Stimulated activated CD4-positive, alpha-beta T cell treated with anti-CD3 and anti-CD28 coated beads, Interleukin-1b, Interleukin-23, amount 100 ng/mL, for 48 hours (primary cell): Measurements from ENCODE around the gene SORD.
"Not testable (repeated sequence)": the region's sequence is repeated elsewhere in the genome, so short reads cannot be mapped to it uniquely, and the experiment has no call there.

Source experiments
- DNase-seq: peaks from one replicate; pipeline ENCODE4 v3.0.0-alpha.2; 2020

The SORD gene

DNA sequence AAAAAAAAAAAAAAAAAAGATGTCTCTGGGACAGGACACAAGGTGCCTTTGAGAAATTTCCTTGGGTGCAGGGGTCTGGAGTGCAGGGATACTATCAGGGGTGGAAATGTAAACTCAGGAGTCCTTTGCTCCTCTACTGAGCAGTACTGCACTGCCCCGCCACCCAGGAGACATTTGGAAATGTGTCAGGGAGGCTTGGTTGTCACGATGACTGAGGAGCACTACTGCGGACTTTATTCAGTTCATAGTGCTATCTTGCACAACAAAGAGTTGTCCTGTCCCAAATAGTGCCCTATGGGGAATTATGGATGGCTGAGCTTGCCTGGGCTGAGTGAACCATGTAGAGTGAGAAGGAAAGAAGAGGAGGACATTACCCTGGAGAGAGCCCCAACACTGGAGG lies 2.6 kb downstream of the SORD start:
- not testable (repeated sequence) for DNase-seq

- DNase-seq: no peak
Measured at GRCh38 chr15:45026651-45027190, 3.7 kb downstream of the SORD start.

DNA sequence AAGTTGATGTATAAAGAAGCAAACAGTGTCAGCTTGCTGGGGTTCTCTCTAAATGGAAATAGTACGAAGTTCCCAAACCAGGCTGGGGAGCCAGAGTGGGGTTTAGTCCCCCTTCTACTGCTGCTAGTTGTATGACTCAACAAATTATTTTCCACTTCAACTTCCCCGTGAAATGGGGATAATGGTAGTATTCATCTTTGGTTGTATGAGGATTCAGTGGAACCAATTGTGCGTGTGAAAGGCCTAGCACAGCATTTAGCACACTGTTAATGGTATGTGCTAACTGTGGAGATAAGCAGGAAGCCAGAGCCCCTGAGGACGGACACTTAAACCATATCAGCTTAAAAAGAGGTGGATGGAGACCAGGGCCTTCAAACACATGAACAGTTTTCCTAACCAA lies 4.2 kb downstream of the SORD start:
- no peak for DNase-seq

DNA sequence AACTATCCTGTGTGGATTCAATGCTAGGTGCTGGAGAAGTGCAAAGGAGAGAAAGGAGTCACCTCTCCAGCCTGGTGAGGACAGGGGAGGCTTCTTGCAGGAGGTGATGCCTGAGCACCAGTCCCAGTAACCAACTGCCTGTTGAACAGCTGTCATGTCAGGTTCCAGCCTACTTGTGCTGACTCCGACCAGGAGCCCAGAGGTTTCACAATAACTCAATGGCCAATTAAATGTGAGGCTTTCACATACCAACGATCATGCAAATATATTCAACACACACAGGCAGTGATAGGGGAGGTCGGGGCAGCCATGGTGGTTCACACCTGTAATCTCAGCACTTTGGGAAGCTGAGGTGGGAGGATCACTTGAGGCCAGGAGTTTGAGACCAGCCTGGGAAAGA lies 7.7 kb downstream of the SORD start:
- no peak for DNase-seq

- DNase-seq: not testable (repeated sequence)
Measured at GRCh38 chr15:45031522-45032028, 8.6 kb downstream of the SORD start.

- not testable (repeated sequence) for DNase-seq
Measured at GRCh38 chr15:45032501-45032900, 9.5 kb downstream of the SORD start.

GRCh38 chr15:45034087-45034486 lies 11.1 kb downstream of the SORD start:
- DNase-seq: not testable (repeated sequence)

DNA sequence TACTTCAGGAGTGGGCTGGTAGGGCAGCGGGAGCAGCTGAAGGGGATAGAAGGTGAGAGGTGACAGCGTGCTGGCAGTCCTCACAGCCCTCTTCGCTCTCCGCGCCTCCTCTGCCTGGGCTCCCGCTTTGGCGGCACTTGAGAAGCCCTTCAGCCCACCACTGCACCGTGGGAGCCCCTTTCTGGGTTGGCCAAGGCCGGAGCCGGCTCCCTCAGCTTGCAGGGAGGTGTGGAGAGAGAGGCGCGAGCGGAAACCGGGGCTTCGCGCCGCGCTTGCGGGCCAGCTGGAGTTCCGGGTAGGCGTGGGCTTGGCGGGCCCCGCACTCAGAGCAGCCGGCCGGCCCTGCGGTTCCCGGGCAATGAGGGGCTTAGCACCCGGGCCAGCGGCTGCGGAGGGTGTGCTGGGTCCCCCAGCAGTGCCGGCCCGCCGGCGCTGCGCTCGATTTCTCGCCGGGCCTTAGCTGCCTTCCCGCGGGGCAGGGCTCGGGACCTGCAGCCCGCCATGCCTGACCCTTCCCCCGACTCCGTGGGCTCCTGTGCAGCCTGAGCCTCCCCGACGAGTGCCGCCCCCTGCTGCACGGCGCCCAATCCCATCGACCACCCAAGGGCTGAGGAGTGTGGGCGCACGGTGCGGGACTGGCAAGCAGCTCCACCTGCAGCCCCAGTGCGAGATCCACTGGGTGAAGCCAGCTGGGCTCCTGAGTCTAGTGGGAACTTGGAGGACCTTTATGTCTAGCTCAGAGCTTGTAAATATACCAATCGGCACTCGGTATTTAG lies 11.8 kb downstream of the SORD start:
- not testable (repeated sequence) for DNase-seq

DNA sequence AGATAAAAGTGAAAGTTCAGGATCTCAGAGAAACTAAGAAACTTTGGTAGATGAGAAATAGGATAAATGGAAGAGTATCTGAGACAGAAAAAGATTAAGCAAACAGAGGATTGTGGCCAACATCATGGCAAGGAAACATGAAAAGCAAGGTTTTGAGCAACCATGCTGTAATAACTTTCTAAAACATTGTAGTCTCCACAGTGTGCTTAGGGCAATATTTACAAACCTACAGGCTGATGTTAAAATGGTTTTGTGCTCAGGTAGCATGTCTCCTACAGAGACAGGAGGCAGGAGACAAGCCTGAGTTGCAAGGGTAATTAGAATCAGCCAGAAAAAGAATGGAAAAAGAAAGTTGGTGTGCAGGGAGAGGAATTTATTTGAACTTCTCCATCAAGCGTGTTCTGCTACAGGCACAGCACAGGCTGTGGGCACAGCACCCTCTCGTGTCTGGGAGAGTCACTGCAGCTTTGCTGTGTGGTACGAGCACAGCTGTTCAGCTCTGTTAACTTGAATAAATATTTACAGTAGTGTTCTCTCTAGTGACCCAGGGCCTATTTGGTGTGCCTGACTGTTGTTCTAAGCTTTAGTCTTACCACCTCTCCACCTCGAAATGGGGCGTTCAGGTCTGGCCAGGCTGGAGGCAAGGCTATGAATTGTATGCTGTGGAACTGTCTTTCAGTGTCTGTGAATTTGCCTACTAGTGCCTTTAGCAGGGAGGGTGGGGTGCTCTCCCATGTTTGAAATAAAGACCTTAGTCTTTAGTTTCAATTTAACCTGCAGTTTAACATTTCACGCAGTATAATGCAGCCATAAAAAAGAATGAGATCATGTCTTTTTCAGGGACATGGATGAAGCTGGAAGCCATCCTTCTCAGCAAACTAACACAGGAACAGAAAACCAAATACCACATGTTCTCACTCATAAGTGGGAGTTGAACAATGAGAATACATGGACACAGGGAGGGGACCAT lies 14.1 kb downstream of the SORD start:
- DNase-seq: peak; percentile 66

DNA sequence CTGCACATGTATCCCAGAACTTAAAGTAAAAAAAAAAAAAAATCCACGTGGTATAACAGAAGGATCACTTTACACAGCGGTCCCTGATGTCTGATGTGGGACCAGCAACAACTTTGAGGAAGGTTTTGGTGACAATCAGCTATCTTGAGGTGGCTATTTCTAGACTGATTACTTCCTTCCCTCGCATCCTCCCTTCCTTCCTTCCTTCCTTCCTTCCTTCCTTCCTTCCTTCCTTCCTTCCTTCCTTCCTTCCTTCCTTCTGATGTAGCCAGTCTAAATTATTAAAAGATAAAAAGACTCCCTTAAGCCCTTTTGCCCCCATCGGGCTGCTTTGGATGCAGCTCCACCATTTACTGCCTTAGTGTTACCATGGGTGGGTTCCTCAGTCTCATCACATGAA lies 14.9 kb downstream of the SORD start:
- DNase-seq: no peak

GRCh38 chr15:45040396-45040795 lies 17.4 kb downstream of the SORD start:
- not testable (repeated sequence) for DNase-seq

GRCh38 chr15:45041538-45041937 lies 18.5 kb downstream of the SORD start:
- not testable (repeated sequence) for DNase-seq

- DNase-seq: not testable (repeated sequence)
Measured at GRCh38 chr15:45042859-45043258, 19.9 kb downstream of the SORD start.

- DNase-seq: not testable (repeated sequence)
Measured at GRCh38 chr15:45044270-45044669, 21.3 kb downstream of the SORD start.

DNA sequence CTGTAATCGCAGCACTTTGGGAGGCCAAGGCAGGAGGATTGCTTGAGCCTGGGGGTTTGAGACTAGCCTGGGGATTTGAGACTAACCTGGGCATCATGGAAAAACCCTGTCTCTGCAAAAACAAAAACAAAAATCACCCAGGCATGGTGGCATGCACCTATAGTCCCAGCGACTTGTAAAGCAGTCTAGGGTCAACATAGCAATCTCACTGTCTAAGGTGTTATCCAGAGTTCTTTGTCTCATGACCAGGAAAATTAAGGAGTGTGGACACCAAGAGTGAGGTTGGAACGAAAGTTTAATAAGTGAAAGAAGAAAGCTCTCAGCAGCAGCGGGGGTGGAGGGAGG lies 25.4 kb downstream of the SORD start:
- not testable (repeated sequence) for DNase-seq

DNA sequence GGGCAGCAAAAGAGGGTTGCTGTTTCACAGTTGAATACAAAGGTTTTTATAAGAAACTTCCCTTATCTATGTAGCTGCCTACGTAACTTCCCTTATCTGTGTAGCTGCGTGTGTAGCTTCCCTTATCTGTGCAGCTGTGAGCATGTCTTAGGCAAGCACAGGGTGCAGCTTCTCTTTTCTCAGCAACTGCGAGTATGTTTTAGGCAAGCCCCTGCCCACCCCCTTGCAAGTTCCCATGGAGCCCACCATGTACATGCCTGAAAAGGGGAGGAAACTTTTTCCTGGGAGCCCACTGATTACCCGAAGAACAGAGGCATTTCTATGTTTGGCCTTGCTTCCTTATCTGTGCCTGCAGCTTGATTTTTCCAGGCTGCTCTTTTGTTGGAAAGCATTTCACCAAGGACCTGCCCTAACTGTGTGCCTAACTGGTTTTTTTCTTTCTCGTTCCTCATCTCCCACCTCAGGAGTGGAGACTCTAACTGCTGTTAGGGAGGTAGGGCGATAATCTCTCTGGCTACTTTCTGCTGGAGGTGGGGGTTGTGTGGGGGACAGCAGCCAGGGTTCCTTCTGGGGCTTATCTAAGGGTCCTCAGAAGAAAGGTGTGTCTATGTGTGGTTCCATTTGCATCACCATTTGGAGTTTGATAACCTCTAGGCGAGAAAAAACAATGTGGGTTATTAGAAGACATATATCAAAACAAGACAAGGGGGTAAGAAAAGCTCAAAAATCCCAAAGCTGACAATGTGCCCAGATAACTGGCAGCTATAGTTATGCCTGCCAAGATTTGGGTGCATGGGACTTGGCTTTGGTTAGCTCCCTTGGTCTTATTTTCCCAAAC lies 26.0 kb downstream of the SORD start:
- DNase-seq: no peak

GRCh38 chr15:45050587-45050986 lies 27.6 kb downstream of the SORD start:
- no peak for DNase-seq

- DNase-seq: not testable (repeated sequence)
Measured at GRCh38 chr15:45052676-45053075, 29.7 kb downstream of the SORD start.

DNA sequence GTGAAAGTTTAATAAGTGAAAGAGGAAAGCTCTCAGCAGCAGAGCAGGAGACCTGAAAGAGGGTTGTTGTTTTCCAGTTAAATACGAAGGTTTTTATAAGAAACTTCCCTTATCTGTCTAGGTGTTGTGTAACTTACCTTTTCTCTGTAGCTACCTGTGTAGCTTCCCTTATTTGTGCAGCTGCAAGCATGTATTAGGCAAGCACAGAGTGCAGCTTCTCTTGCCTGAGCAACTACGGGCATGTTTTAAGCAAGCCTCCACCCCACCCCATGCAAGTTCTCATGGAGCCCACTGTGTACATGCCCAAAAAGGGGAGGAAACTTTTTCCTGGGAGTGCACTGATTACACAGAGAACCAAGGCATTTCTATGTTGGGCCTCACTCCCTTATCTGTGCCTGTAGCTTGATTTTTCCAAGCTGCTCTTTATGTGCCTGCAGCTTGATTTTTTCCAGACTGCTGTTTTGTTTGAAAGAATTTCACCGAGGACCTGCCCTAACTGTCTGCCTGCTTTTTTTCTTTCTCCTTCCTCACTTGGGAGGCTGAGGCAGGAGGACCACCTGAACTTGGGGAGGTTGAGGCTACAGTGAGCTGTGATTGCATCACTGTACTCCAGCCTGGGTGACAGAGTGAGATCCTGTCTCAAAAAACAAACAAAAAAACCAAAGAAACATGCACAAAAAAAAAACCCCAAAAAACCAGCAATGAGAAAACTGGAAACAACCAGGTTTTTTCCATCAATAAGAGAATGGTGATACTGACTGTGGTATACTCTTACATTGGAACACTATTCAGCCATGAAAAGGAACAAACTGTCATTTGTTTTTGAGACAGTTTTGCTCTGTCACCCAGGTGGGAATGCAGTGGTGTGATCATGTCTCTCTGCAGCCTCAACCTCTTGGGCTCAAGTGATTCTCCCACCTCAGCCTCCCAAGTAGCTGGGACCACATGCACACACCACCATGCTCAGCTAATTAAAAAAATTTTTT lies 36.0 kb downstream of the SORD start:
- not testable (repeated sequence) for DNase-seq

- not testable (repeated sequence) for DNase-seq
Measured at GRCh38 chr15:45062301-45062700, 39.3 kb downstream of the SORD start.

DNA sequence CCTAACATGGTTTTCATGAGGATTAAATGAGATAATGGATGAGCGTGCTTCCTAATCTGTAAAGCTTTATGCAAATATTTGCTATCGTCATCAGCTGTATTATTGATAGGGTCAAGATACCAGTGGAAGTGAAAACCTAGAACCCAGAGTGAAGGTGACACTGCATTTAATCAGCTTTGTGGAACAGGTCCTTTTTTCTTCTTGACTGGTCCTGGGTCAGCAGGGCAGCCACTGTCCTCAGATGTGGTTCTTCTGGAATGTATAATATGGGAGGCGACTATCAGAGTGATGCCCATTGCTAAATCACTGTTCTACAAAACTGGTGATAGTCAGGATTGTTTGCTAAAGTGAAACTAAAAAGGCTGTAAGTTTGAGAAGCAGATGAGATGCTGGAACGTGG lies 41.4 kb downstream of the SORD start:
- no peak for DNase-seq
